K562 (cell line): ENCODE results near the gene STIM1. TPM values are rescaled to one million over a fixed set of nuclear protein-coding genes. Genes with fewer than 3 reads are reported as not detected.

Experiments
- ELF1 ChIP-seq: fragments of 200-800 bp; sonication (Bioruptor generic); IDR thresholded peaks from 2 replicates; pipeline ENCODE4 v1.6.1; 2016; ENCODE audit warnings: missing genetic modification characterization, missing compliant biosample characterization
- REST ChIP-seq, 2 experiments: fragments of 450-650 bp; formaldehyde crosslinking in 1 of 2; IDR thresholded peaks; 2 replicates each; pipeline versions ENCODE4 v1.4.0 to v1.6.1; 2014 to 2020; ENCODE audit warnings: mild to moderate bottlenecking in 2 of 2, borderline replicate concordance in 1 of 2, low read depth in 1 of 2
- SAP30 ChIP-seq: fragments of 200-600 bp; sonication (generic); IDR thresholded peaks from 2 replicates; pipeline ENCODE4 v1.6.1; 2012; ENCODE audit warnings: borderline replicate concordance, low read depth, mild to moderate bottlenecking, moderate library complexity, low read length, control low read depth, inconsistent platforms; ENCODE audit not compliant: insufficient read depth, poor library complexity, severe bottlenecking
- TAF15 ChIP-seq: fragments of 200-400 bp; formaldehyde crosslinking; IDR thresholded peaks from 2 replicates; pipeline ENCODE4 v1.6.1; 2017; ENCODE audit warnings: mild to moderate bottlenecking, low read depth, low read length, moderate library complexity
- ZNF444 ChIP-seq: fragments of 250-450 bp; sonication (Bioruptor Pico); IDR thresholded peaks from 2 replicates; pipeline ENCODE4 v1.4.0; 2020; ENCODE audit warnings: mild to moderate bottlenecking, moderate library complexity
- ZNF655 ChIP-seq: fragments of 250-450 bp; sonication (Bioruptor Pico); IDR thresholded peaks from 2 replicates; pipeline ENCODE4 v1.5.0; 2021
- ZNF740 ChIP-seq, 3 experiments: fragments of 200-800 bp in 1 of 3; sonication (Bioruptor generic) in 1 of 3; sonication (generic) in 1 of 3; formaldehyde crosslinking in 1 of 3; IDR thresholded peaks; 2 replicates each; pipeline versions ENCODE4 v1.6.1 to v1.8.0; 2016 to 2022; ENCODE audit warnings: mild to moderate bottlenecking in 2 of 3, missing compliant biosample characterization in 2 of 3, missing genetic modification characterization in 2 of 3, missing genetic modification reagents in 1 of 3
- polyA plus RNA-seq, 8 experiments: library from polyadenylated mRNA; depleted of rRNA in 4 of 8; stranded (reverse) in 5 of 8; unstranded in 3 of 8; fragments of >200 nt; fragmentation: Nextera tagmentation in 2 of 8; fragmentation: Illumina TruSeq in 1 of 8; extraction: Ambion mirVana in 2 of 8; extraction: Trizol in 1 of 8; gene quantifications; 2 replicates each; pipeline versions ENCODE4 v1.2.1 to v1.2.3, GENCODE V29; 2011 to 2014; ENCODE audit warnings: inconsistent platforms in 1 of 8, missing spikeins in 1 of 8
- total RNA-seq, 7 experiments: library from RNA; depleted of rRNA in 6 of 7; stranded (reverse); fragments of >200 nt in 6 of 7; fragmentation: Illumina TruSeq in 2 of 7; extraction: Trizol in 2 of 7; gene quantifications; 2 replicates each; pipeline versions ENCODE4 v1.2.1 to v1.2.3, GENCODE V29; 2011 to 2021; ENCODE audit warnings: low replicate concordance in 1 of 7

The STIM1 gene
- total and polyA plus RNA-seq, 9 of the 15 experiments (the other 6 are each of a cell fraction or from before 2014, with no cell fraction given) = 7.7 to 50.5 (median 22.5) TPM

- TF ChIP-seq REST (IDR thresholded peaks at IDR 0.05; ENCODE audit: borderline replicate concordance) = peak; percentile 84
- TF ChIP-seq REST (CRISPR knock-in tag; IDR thresholded peaks at IDR 0.05; ENCODE audit: low read depth) = no peak
- no peak for TF ChIP-seq ZNF655 (CRISPR knock-in tag)
- no peak for TF ChIP-seq ZNF740 (CRISPR knock-in tag; IDR thresholded peaks at IDR 0.05)
- TF ChIP-seq ZNF740 (tag; IDR thresholded peaks at IDR 0.05) = no peak
- no peak for TF ChIP-seq SAP30
- TF ChIP-seq TAF15 = no peak
- no peak for TF ChIP-seq ELF1 (tag)
- no peak for TF ChIP-seq ZNF444
Observed at GRCh38 chr11:3841426-3842350, 13.8 kb upstream of the STIM1 start (continued).
